Testis (tissue), 3 donors: ENCODE results near the gene MFGE8. TPM values are rescaled to one million over a fixed set of nuclear protein-coding genes. Genes with fewer than 3 reads are reported as not detected.

Experiments used
- DNase-seq: peaks from one replicate; pipeline ENCODE4 v3.0.0-alpha.2; 2019
- H3K27ac ChIP-seq, 2 donors: fragments of 200-600 bp; sonication (generic); one replicate each; pipeline ENCODE4 v1.5.1; 2019
- H3K27me3 ChIP-seq: fragments of 200-600 bp; sonication (generic); one replicate; pipeline ENCODE4 v1.5.1; 2019
- H3K36me3 ChIP-seq: fragments of 200-600 bp; sonication (generic); one replicate; pipeline ENCODE4 v1.5.1; 2017; ENCODE audit warnings: low read depth; ENCODE audit errors: missing control alignments
- H3K4me1 ChIP-seq: fragments of 200-600 bp; sonication (generic); one replicate; pipeline ENCODE4 v1.5.1; 2019
- H3K4me3 ChIP-seq, 2 donors: fragments of 200-600 bp; sonication (generic); one replicate each; pipeline ENCODE4 v1.5.1; 2017 to 2019
- H3K9me3 ChIP-seq: fragments of 200-600 bp; sonication (generic); one replicate; pipeline ENCODE4 v1.5.1; 2017
- CTCF ChIP-seq, 3 experiments: fragments of 450-650 bp in 2 of 3; fragments of 200-600 bp in 1 of 3; sonication (generic) in 1 of 3; IDR thresholded peaks; one replicate each; pipeline ENCODE4 v1.5.1; 2016 to 2019; ENCODE audit warnings: antibody characterized with exemption in 3 of 3, mild to moderate bottlenecking in 2 of 3, moderate library complexity in 1 of 3
- POLR2A ChIP-seq: fragments of 450-650 bp; IDR thresholded peaks from one replicate; pipeline ENCODE4 v1.6.1; 2017; ENCODE audit warnings: antibody characterized with exemption, mild to moderate bottlenecking, moderate library complexity
- WGBS, 2 donors: methylation state at CpG; one replicate each; pipeline ENCODE4 v1.1.5; 2018; 5-methylcytosine and 5-hydroxymethylcytosine counted together
- intact Hi-C: fragments of 100-400 bp; cut with DNase I; formaldehyde crosslinking; loops from one replicate; pipeline ENCODE4 v1.15.1; 2023; ENCODE audit warnings: low total_unique reads
- polyA plus RNA-seq: library from polyadenylated mRNA; stranded (reverse); fragments of 350-450 nt; fragmentation: Illumina TruSeq; extraction: RNeasy Lipid Tissue Mini Kit (QIAGEN cat#74804); gene quantifications from one replicate; pipeline ENCODE4 v1.2.3, GENCODE V29; 2014; ENCODE audit warnings: low read depth, low replicate concordance; ENCODE audit not compliant: insufficient read depth
- total RNA-seq, 2 donors: library from RNA; depleted of rRNA; stranded (reverse); fragments of >200 nt; gene quantifications; one replicate each; pipeline ENCODE4 v1.2.3, GENCODE V29; 2016

Gene MFGE8
- total and polyA plus RNA-seq, 3 donors from 2014 or later: 137 to 260 (median 163) TPM

GRCh38 chr15:88902846-88903245, 10.3 kb downstream of the MFGE8 start:
- Histone ChIP-seq H3K4me1 (peaks cover 5% of the 10 kb centered on the region), H3K9me3 (no peaks in the 10 kb centered on the region), H3K27me3 (no peaks in the 10 kb centered on the region), H3K36me3 (no peaks in the 10 kb centered on the region), H3K4me3 (no peak overlapping the region), H3K27ac (no peak overlapping the region)
- no peak for TF ChIP-seq POLR2A
- TF ChIP-seq CTCF (IDR thresholded peaks at IDR 0.05): no peak
- intact Hi-C loops: loop anchor here (10.0 kb wide), 1 partner anchor 112 kb away; no protein-coding TSS in a partner anchor
- no peak for DNase-seq
- 70 to 100% methylated on average over 2 of the region's 2 CpGs for WGBS, 2 donors

- Histone ChIP-seq H3K27ac (no peak overlapping the region), H3K9me3 (no peaks in the 10 kb centered on the region), H3K4me3 (no peak overlapping the region), H3K27me3 (no peaks in the 10 kb centered on the region), H3K36me3 (no peaks in the 10 kb centered on the region), H3K4me1 (peaks cover 10% of the 10 kb centered on the region)
- DNase-seq: no peak
- TF ChIP-seq CTCF (IDR thresholded peaks at IDR 0.05): no peak
- no peak for TF ChIP-seq POLR2A
- 69 to 95% methylated on average over 3 to 6 of the region's 6 CpGs for WGBS, 2 donors
- intact Hi-C loops: loop anchor here (10.0 kb wide), 1 partner anchor 112 kb away; no protein-coding TSS in a partner anchor
Observed at GRCh38 chr15:88902221-88902835, 10.9 kb downstream of the MFGE8 start.

- WGBS, 2 donors: 90 to 92% methylated on average over 12 to 15 of the region's 15 CpGs
- intact Hi-C loops: loop anchor here (10.0 kb wide), 1 partner anchor 113 kb away; no protein-coding TSS in a partner anchor
- H3K27me3 ChIP-seq: no peaks in the 10 kb centered on the region
- TF ChIP-seq POLR2A: no peak
- no peak for TF ChIP-seq CTCF (IDR thresholded peaks at IDR 0.05)
- H3K4me1 ChIP-seq: peaks cover 14% of the 10 kb centered on the region
- H3K4me3 ChIP-seq: no peak overlapping the region
- H3K9me3 ChIP-seq: no peaks in the 10 kb centered on the region
- H3K36me3 ChIP-seq: no peaks in the 10 kb centered on the region
- no peak overlapping the region for H3K27ac ChIP-seq
- no peak for DNase-seq
Observed at GRCh38 chr15:88901508-88902220, 11.5 kb downstream of the MFGE8 start.

GRCh38 chr15:88900982-88901418, 12.2 kb downstream of the MFGE8 start:
- Histone ChIP-seq H3K4me1 (peaks cover 14% of the 10 kb centered on the region), H3K27ac (no peak overlapping the region), H3K9me3 (no peaks in the 10 kb centered on the region), H3K4me3 (no peak overlapping the region), H3K36me3 (no peaks in the 10 kb centered on the region), H3K27me3 (no peaks in the 10 kb centered on the region)
- DNase-seq: no peak
- TF ChIP-seq CTCF (IDR thresholded peaks at IDR 0.05) (no peak), POLR2A (no peak)
- intact Hi-C loops: loop anchor here (10.0 kb wide), 1 partner anchor 114 kb away; no protein-coding TSS in a partner anchor
- 72 to 75% methylated on average over 5 of the region's 5 CpGs for WGBS, 2 donors
